HFFc6 (cell line): Measurements from ENCODE around the gene PNPLA6. TPM values are rescaled to one million over a fixed set of nuclear protein-coding genes. Genes with fewer than 3 reads are reported as not detected.

Source experiments
- DNase-seq: peaks from one replicate; pipeline ENCODE4 v3.0.0-alpha.2; 2018
- H3K27ac Mint-ChIP-seq: 2 replicates; pipeline ENCODE4 v1.8.0; 2020; ENCODE audit warnings: mild to moderate bottlenecking, mixed read lengths
- H3K27me3 Mint-ChIP-seq: 2 replicates; pipeline ENCODE4 v1.8.0; 2021; ENCODE audit warnings: mild to moderate bottlenecking, moderate library complexity, mixed read lengths; ENCODE audit not compliant: insufficient read depth
- H3K36me3 Mint-ChIP-seq: 2 replicates; pipeline ENCODE4 v1.8.0; 2021; ENCODE audit warnings: low read depth, mixed read lengths
- H3K4me1 Mint-ChIP-seq: 2 replicates; pipeline ENCODE4 v1.8.0; 2020; ENCODE audit warnings: low read depth, mixed read lengths
- H3K4me3 Mint-ChIP-seq: 2 replicates; pipeline ENCODE4 v1.8.0; 2020; ENCODE audit warnings: mild to moderate bottlenecking, moderate library complexity, mixed read lengths
- H3K9me3 Mint-ChIP-seq: 2 replicates; pipeline ENCODE4 v1.8.0; 2020; ENCODE audit warnings: mild to moderate bottlenecking, mixed read lengths
- CTCF ChIP-seq: fragments of 200-600 bp; sonication (generic); IDR thresholded peaks from 2 replicates; pipeline ENCODE4 v1.5.0; 2021; ENCODE audit warnings: antibody characterized with exemption, mild to moderate bottlenecking
- total RNA-seq, 6 experiments: library from RNA; stranded (reverse); fragmentation: NEBNext Ultra II Directional; extraction: Animal tissue kit (Norgen Biotek cat#: 25700); gene quantifications; 2 replicates in 1 of 6; 3 replicates in 5 of 6; pipeline ENCODE4 v1.2.3, GENCODE V29; 2021

The PNPLA6 gene
- total RNA-seq, 6 experiments from 2014 or later = 123 to 157 (median 138) TPM

GRCh38 chr19:7516333-7516732 lies 19.2 kb upstream of the PNPLA6 start:
- Mint-ChIP-seq H3K27me3 (peaks cover 1% of the 10 kb centered on the region; the same call in 1 of the 2 replicates), H3K4me1 (peaks cover 41% of the 10 kb centered on the region), H3K9me3 (no peaks in the 10 kb centered on the region), H3K4me3 (peak overlapping the region; percentile 90), H3K36me3 (peaks cover 5% of the 10 kb centered on the region; the same call in 1 of the 2 replicates), H3K27ac (peak overlapping the region; percentile 81)
- no peak for TF ChIP-seq CTCF
- DNase-seq = no peak

GRCh38 chr19:7516878-7517277 lies 18.6 kb upstream of the PNPLA6 start:
- Mint-ChIP-seq H3K4me3 (peak overlapping the region; percentile 90), H3K9me3 (no peaks in the 10 kb centered on the region)
- TF ChIP-seq CTCF = no peak

GRCh38 chr19:7519361-7520130 lies 16.0 kb upstream of the PNPLA6 start:
- TF ChIP-seq CTCF = no peak
- Mint-ChIP-seq H3K27ac (no peak overlapping the region), H3K9me3 (no peaks in the 10 kb centered on the region), H3K36me3 (peaks cover 5% of the 10 kb centered on the region; the same call in 1 of the 2 replicates), H3K4me1 (peaks cover 39% of the 10 kb centered on the region), H3K4me3 (no peak overlapping the region), H3K27me3 (peaks cover 3% of the 10 kb centered on the region; the same call in 1 of the 2 replicates)
- no peak for DNase-seq

More at GRCh38 chr19:7516878-7517277, 18.6 kb upstream of the PNPLA6 start:
- H3K27me3 Mint-ChIP-seq = peaks cover 1% of the 10 kb centered on the region; the same call in 1 of the 2 replicates
- H3K36me3 Mint-ChIP-seq = peaks cover 5% of the 10 kb centered on the region; the same call in 1 of the 2 replicates
- H3K4me1 Mint-ChIP-seq = peaks cover 44% of the 10 kb centered on the region
- H3K27ac Mint-ChIP-seq = peak overlapping the region; percentile 81
- no peak for DNase-seq

- Mint-ChIP-seq H3K4me3 (no peak overlapping the region), H3K9me3 (no peaks in the 10 kb centered on the region), H3K36me3 (peaks cover 5% of the 10 kb centered on the region; the same call in 1 of the 2 replicates), H3K27me3 (peaks cover 3% of the 10 kb centered on the region; the same call in 1 of the 2 replicates), H3K27ac (no peak overlapping the region), H3K4me1 (peaks cover 31% of the 10 kb centered on the region)
- no peak for DNase-seq
- TF ChIP-seq CTCF = no peak
These were observed 15.1 kb upstream of the PNPLA6 start for GRCh38 chr19:7520131-7521051.

- peaks cover 25% of the 10 kb centered on the region for H3K4me1 Mint-ChIP-seq
- H3K9me3 Mint-ChIP-seq = no peaks in the 10 kb centered on the region
- no peak for TF ChIP-seq CTCF
- DNase-seq = no peak
- H3K27ac Mint-ChIP-seq = peak overlapping the region; percentile 78
- H3K27me3 Mint-ChIP-seq = peaks cover 3% of the 10 kb centered on the region; the same call in 1 of the 2 replicates
- H3K36me3 Mint-ChIP-seq = peaks cover 5% of the 10 kb centered on the region; the same call in 1 of the 2 replicates
- peak overlapping the region; percentile 83 for H3K4me3 Mint-ChIP-seq
These were observed 13.9 kb upstream of the PNPLA6 start for GRCh38 chr19:7521551-7522071.
